ENCODE measurements around the gene ZFP3. TPM values are rescaled to one million over a fixed set of nuclear protein-coding genes. Genes with fewer than 3 reads are reported as not detected.

ZFP3 gene
- total RNA-seq, 1 experiment from 2014 or later = 0.11 TPM

- no peak overlapping the region for H2BK5ac ChIP-seq (ENCODE audit: insufficient read length, low read length)
- peaks cover 0 to 3% of the 10 kb centered on the region in 2 experiments; a peak in 1 of 4 replicates for H3K4me1 Mint-ChIP-seq
These were observed 33.6 kb upstream of the ZFP3 start for GRCh38 chr17:5044630-5045029.

More at GRCh38 chr17:5044630-5045029, 33.6 kb upstream of the ZFP3 start:
- Histone ChIP-seq H3K4ac (ENCODE audit: low read depth, low read length) (no peak overlapping the region), H3K79me1 (ENCODE audit: insufficient read depth, low read depth, low read length, poor library complexity, severe bottlenecking) (no peaks in the 10 kb centered on the region), H3K56ac (ENCODE audit: insufficient read length, low read depth, low read length) (no peak overlapping the region), H4K91ac (ENCODE audit: insufficient read length, low read depth, low read length) (no peak overlapping the region), H3K4me2 (ENCODE audit: insufficient read depth, insufficient read length, low read length) (no peak overlapping the region), H3K9ac (ENCODE audit: extremely low read depth, insufficient read length, low read length) (no peak overlapping the region), H2BK20ac (ENCODE audit: low read depth, low read length, poor library complexity, severe bottlenecking) (no peak overlapping the region), H3K23me2 (ENCODE audit: insufficient read length, low read depth, low read length, poor library complexity, severe bottlenecking) (no peaks in the 10 kb centered on the region), H3K23ac (ENCODE audit: insufficient read length, low read depth, low read length) (no peak overlapping the region), H3K9me3 (ENCODE audit: control insufficient read depth, low read depth, low read length) (no peaks in the 10 kb centered on the region), H3K27me3 (ENCODE audit: insufficient read depth, low read length) (no peaks in the 10 kb centered on the region), H2BK15ac (ENCODE audit: low read depth, low read length) (no peak overlapping the region), H2AK5ac (ENCODE audit: insufficient read length, low read length) (no peak overlapping the region), H4K20me1 (ENCODE audit: control insufficient read depth, insufficient read depth, insufficient read length) (no peaks in the 10 kb centered on the region), H3K27ac (ENCODE audit: insufficient read length, low read depth, low read length) (no peak overlapping the region), H3K18ac (ENCODE audit: insufficient read length, low read depth, low read length) (no peak overlapping the region), H4K5ac (ENCODE audit: insufficient read length, low read depth, low read length) (no peak overlapping the region), H4K8ac (replicated peaks; ENCODE audit: insufficient read length, low read depth, low read length) (no peak overlapping the region), H3K79me2 (ENCODE audit: insufficient read depth, low read length) (no peaks in the 10 kb centered on the region), H2BK12ac (ENCODE audit: insufficient read length, low read depth, low read length) (no peak overlapping the region), H3K4me1 (ENCODE audit: insufficient read depth, low read length) (no peaks in the 10 kb centered on the region), H2AFZ (ENCODE audit: low read length) (no peak overlapping the region), H3K14ac (ENCODE audit: insufficient read depth, low read length) (no peak overlapping the region), H2BK120ac (ENCODE audit: low read depth, low read length, poor library complexity, severe bottlenecking) (no peak overlapping the region), H3T11ph (ENCODE audit: low read length) (no peak overlapping the region)
- no peaks in the 10 kb centered on the region; a peak in 1 of 5 replicates for H3K9me3 Mint-ChIP-seq
- H3K4me3 Mint-ChIP-seq = no peak overlapping the region
- no peak for TF ChIP-seq CTCF (conservative IDR thresholded peaks at IDR 0.05)
- H3K27ac Mint-ChIP-seq = no peak overlapping the region
- H3K36me3 Mint-ChIP-seq (ENCODE audit: insufficient read depth in 1 of 3, low read depth in 3 of 3) = no peaks in the 10 kb centered on the region; a peak in 1 of 7 replicates
- DNase-seq = no peak
- WGBS (ENCODE audit: extremely low coverage, insufficient read length, low lambda C conversion rate) = no CpG with 5 or more reads among the region's 5 CpGs
- H3K27me3 Mint-ChIP-seq (ENCODE audit: low read depth) = peaks cover 9% of the 10 kb centered on the region

All from H9 (cell line).